Left lobe of liver (tissue), 2 donors: ENCODE data around the gene ULK1. TPM values are rescaled to one million over a fixed set of nuclear protein-coding genes. Genes with fewer than 3 reads are reported as not detected.
"Not testable (repeated sequence)": the region's sequence is repeated elsewhere in the genome, so short reads cannot be mapped to it uniquely, and the experiment has no call there.

ENCODE experiments used
- ATAC-seq: fragments of 200-7000 bp; cut with Tn5 transposase; one replicate; pipeline ENCODE4 v1.9.1; 2020; ENCODE audit warnings: mild to moderate bottlenecking, moderate library complexity
- DNase-seq: peaks from one replicate; pipeline ENCODE4 v3.0.0-alpha.2; 2020; ENCODE audit warnings: low spot score
- total RNA-seq: library from RNA; stranded (reverse); gene quantifications from one replicate; pipeline ENCODE4 v1.2.1, GENCODE V29; 2021
- donor health status: DM: no; HTN: no; CAD: no; lungs with moderate emphysema.
- donor health status: DM: no; HTN: yes; CAD: no.

Gene ULK1
- total RNA-seq, 1 donor from 2014 or later = 40.3 TPM

- DNase-seq = no peak
- ATAC-seq = no peak
Measured at GRCh38 chr12:131940141-131940547, 45.7 kb downstream of the ULK1 start.

GRCh38 chr12:131941116-131941986, 46.9 kb downstream of the ULK1 start:
- no peak for DNase-seq
- ATAC-seq = no peak

GRCh38 chr12:131941987-131942341, 47.5 kb downstream of the ULK1 start:
- no peak for DNase-seq
- no peak for ATAC-seq

GRCh38 chr12:131942671-131943070, 48.2 kb downstream of the ULK1 start:
- ATAC-seq = no peak
- DNase-seq = no peak

- ATAC-seq (no peak), DNase-seq (no peak)
Measured at GRCh38 chr12:131943389-131943788, 49.0 kb downstream of the ULK1 start.

GRCh38 chr12:131943876-131944275, 49.5 kb downstream of the ULK1 start:
- DNase-seq (peak; percentile 5), ATAC-seq (no peak)

- DNase-seq (peak; percentile 46), ATAC-seq (no peak)
Measured at GRCh38 chr12:131944601-131945251, 50.3 kb downstream of the ULK1 start.

- ATAC-seq (no peak), DNase-seq (peak; percentile 14)
Measured at GRCh38 chr12:131946757-131947156, 52.3 kb downstream of the ULK1 start.

GRCh38 chr12:131947482-131948027, 53.1 kb downstream of the ULK1 start:
- peak; percentile 41 for DNase-seq
- ATAC-seq = no peak

- no peak for ATAC-seq
- DNase-seq = peak; percentile 21
Measured at GRCh38 chr12:131948166-131948712, 53.8 kb downstream of the ULK1 start.

GRCh38 chr12:131948713-131949430, 54.5 kb downstream of the ULK1 start:
- ATAC-seq, DNase-seq: not testable (repeated sequence)

- peak; percentile 95 for DNase-seq
- peak; percentile 97 for ATAC-seq
Measured at GRCh38 chr12:131949431-131950181, 55.2 kb downstream of the ULK1 start, which contains the start of gene EP400. EP400 (plus strand) TSS chr12:131949942; CDS start chr12:131960620, 10,678 bp downstream.

- ATAC-seq = peak; percentile 17
- no peak for DNase-seq
Measured at GRCh38 chr12:131950182-131950913, 55.9 kb downstream of the ULK1 start.

- not testable (repeated sequence) for ATAC-seq
Measured at GRCh38 chr12:131953810-131954209, 59.4 kb downstream of the ULK1 start.

GRCh38 chr12:131954460-131954859, 60.0 kb downstream of the ULK1 start:
- ATAC-seq = not testable (repeated sequence)
- DNase-seq = peak; percentile 23

More at GRCh38 chr12:131953810-131954209, 59.4 kb downstream of the ULK1 start:
- DNase-seq = not testable (repeated sequence)

GRCh38 chr12:131959116-131959515, 64.7 kb downstream of the ULK1 start:
- DNase-seq (no peak), ATAC-seq (no peak)

- ATAC-seq = no peak
Measured at GRCh38 chr12:131959641-131960589, 65.5 kb downstream of the ULK1 start.

More at GRCh38 chr12:131959641-131960589, 65.5 kb downstream of the ULK1 start:
- DNase-seq = no peak
